ENCODE measurements around the gene L3MBTL1.

DNA sequence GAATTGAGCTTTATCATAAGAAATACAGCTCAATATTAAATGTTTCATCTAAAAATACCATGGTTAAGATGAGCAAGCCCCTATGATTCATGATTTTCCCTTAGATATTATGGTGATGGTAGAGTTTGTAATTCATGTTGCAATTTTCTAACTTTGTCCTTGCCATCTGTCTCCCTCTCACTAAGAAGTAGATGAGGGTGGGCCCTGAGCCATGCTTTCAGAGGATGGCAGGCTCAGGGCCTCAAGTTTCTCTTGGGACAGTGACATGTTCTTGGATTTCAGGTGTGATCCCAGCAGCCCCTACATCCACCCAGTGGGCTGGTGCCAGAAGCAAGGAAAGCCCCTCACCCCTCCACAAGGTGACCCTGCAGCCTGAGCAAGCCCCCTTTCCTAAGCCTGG is 25.6 kb downstream of the L3MBTL1 start:
- TF ChIP-seq, protein P1, sequence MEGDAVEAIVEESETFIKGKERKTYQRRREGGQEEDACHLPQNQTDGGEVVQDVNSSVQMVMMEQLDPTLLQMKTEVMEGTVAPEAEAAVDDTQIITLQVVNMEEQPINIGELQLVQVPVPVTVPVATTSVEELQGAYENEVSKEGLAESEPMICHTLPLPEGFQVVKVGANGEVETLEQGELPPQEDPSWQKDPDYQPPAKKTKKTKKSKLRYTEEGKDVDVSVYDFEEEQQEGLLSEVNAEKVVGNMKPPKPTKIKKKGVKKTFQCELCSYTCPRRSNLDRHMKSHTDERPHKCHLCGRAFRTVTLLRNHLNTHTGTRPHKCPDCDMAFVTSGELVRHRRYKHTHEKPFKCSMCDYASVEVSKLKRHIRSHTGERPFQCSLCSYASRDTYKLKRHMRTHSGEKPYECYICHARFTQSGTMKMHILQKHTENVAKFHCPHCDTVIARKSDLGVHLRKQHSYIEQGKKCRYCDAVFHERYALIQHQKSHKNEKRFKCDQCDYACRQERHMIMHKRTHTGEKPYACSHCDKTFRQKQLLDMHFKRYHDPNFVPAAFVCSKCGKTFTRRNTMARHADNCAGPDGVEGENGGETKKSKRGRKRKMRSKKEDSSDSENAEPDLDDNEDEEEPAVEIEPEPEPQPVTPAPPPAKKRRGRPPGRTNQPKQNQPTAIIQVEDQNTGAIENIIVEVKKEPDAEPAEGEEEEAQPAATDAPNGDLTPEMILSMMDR (IDR thresholded peaks at IDR 0.05; ENCODE audit: low read depth, low read length): no peak
- TF ChIP-seq POLR2A (IDR thresholded peaks at IDR 0.05; ENCODE audit: extremely low read depth, insufficient read length) (no peak), MYC (IDR thresholded peaks at IDR 0.05; ENCODE audit: low read depth, low read length) (no peak)
- TF ChIP-seq, protein P2, sequence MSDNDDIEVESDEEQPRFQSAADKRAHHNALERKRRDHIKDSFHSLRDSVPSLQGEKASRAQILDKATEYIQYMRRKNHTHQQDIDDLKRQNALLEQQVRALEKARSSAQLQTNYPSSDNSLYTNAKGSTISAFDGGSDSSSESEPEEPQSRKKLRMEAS (IDR thresholded peaks at IDR 0.05; ENCODE audit: low read depth, low read length): no peak

All from NB4 (cell line).